AG09309 (cell line): ENCODE data around the gene INPP5A.
A peak's percentile ranks its signal among the peaks of the same experiment; 100 is the strongest.

ENCODE experiments used
- DNase-seq: peaks from one replicate; pipeline ENCODE4 v3.0.0-alpha.2; 2010; ENCODE audit warnings: low read depth
- H3K4me3 ChIP-seq: 2 replicates; pipeline ENCODE4 v1.5.1; 2011; ENCODE audit warnings: mild to moderate bottlenecking, low read depth, low read length, moderate library complexity; ENCODE audit not compliant: control insufficient read depth
- CTCF ChIP-seq: IDR thresholded peaks from 2 replicates; pipeline ENCODE4 v1.5.1; 2011; ENCODE audit warnings: mild to moderate bottlenecking, low read depth, low read length, inconsistent platforms; ENCODE audit not compliant: insufficient read depth, control insufficient read depth; ENCODE audit errors: missing control alignments

INPP5A gene

GRCh38 chr10:132526676-132527075, 10.9 kb upstream of the INPP5A start:
- no peak for TF ChIP-seq CTCF
- peak; percentile 82 for DNase-seq
- no peak overlapping the region for H3K4me3 ChIP-seq

GRCh38 chr10:132527339-132528063, 10.1 kb upstream of the INPP5A start:
- H3K4me3 ChIP-seq: no peak overlapping the region
- no peak for DNase-seq
- no peak for TF ChIP-seq CTCF

- DNase-seq: no peak
- no peak overlapping the region for H3K4me3 ChIP-seq
- TF ChIP-seq CTCF: no peak
Measured at GRCh38 chr10:132528064-132528691, 9.4 kb upstream of the INPP5A start.

- TF ChIP-seq CTCF: no peak
- H3K4me3 ChIP-seq: no peak overlapping the region
- DNase-seq: no peak
Measured at GRCh38 chr10:132532179-132532578, 5.4 kb upstream of the INPP5A start.

- TF ChIP-seq CTCF: no peak
- no peak overlapping the region for H3K4me3 ChIP-seq
- DNase-seq: peak; percentile 85
Measured at GRCh38 chr10:132532749-132533560, 4.6 kb upstream of the INPP5A start.

- TF ChIP-seq CTCF: no peak
- no peak overlapping the region for H3K4me3 ChIP-seq
- DNase-seq: no peak
Measured at GRCh38 chr10:132533571-132534260, 3.9 kb upstream of the INPP5A start.
